Ovary (tissue), 3 donors: ENCODE results near the gene SDK1.

Experiments used
- EP300 ChIP-seq: sonication (generic); formaldehyde crosslinking; IDR thresholded peaks from one replicate; pipeline ENCODE4 v1.6.1; 2017; ENCODE audit warnings: antibody characterized with exemption
- POLR2A ChIP-seq: fragments of 450-650 bp; IDR thresholded peaks from one replicate; pipeline ENCODE4 v1.6.1; 2017; ENCODE audit warnings: antibody characterized with exemption, mild to moderate bottlenecking, moderate library complexity
- TF ChIP-seq, protein P1 (sequence below), 3 donors: fragments of 450-650 bp in 2 of 3; fragments of 200-600 bp in 1 of 3; IDR thresholded peaks; one replicate each; pipeline versions ENCODE4 v1.5.1 to v1.8.0; 2016 to 2022; ENCODE audit warnings: antibody characterized with exemption in 3 of 3, mild to moderate bottlenecking in 1 of 3
- donor health status: DM: no; HTN: no; CAD: no.

DNA sequence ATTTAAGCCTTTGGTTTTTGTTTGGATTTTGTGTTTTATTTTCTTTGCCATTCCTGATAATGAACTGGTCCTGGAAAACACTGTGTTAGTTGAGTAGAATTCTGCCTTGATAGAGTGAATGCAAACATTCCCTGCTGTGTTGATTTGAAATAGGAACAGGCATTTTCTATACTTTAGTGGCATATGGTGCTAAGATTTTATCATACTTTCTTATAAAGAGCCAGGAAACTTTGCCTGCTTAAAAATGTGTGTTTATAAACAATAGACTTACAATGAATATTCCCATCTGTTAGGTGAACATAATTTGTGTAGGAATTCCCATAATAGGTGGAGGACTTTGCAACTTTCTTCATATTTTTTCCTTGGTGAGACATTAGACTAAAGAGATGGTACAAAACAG is 333.3 kb downstream of the SDK1 start:
- TF ChIP-seq POLR2A (no peak), EP300 (no peak)
- TF ChIP-seq, protein P1, sequence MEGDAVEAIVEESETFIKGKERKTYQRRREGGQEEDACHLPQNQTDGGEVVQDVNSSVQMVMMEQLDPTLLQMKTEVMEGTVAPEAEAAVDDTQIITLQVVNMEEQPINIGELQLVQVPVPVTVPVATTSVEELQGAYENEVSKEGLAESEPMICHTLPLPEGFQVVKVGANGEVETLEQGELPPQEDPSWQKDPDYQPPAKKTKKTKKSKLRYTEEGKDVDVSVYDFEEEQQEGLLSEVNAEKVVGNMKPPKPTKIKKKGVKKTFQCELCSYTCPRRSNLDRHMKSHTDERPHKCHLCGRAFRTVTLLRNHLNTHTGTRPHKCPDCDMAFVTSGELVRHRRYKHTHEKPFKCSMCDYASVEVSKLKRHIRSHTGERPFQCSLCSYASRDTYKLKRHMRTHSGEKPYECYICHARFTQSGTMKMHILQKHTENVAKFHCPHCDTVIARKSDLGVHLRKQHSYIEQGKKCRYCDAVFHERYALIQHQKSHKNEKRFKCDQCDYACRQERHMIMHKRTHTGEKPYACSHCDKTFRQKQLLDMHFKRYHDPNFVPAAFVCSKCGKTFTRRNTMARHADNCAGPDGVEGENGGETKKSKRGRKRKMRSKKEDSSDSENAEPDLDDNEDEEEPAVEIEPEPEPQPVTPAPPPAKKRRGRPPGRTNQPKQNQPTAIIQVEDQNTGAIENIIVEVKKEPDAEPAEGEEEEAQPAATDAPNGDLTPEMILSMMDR (IDR thresholded peaks at IDR 0.05): no peak
